Measurements from ENCODE around the gene BEAN1.

The BEAN1 gene, protein sequence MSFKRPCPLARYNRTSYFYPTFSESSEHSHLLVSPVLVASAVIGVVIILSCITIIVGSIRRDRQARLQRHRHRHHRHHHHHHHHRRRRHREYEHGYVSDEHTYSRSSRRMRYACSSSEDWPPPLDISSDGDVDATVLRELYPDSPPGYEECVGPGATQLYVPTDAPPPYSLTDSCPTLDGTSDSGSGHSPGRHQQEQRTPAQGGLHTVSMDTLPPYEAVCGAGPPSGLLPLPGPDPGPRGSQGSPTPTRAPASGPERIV

DNA sequence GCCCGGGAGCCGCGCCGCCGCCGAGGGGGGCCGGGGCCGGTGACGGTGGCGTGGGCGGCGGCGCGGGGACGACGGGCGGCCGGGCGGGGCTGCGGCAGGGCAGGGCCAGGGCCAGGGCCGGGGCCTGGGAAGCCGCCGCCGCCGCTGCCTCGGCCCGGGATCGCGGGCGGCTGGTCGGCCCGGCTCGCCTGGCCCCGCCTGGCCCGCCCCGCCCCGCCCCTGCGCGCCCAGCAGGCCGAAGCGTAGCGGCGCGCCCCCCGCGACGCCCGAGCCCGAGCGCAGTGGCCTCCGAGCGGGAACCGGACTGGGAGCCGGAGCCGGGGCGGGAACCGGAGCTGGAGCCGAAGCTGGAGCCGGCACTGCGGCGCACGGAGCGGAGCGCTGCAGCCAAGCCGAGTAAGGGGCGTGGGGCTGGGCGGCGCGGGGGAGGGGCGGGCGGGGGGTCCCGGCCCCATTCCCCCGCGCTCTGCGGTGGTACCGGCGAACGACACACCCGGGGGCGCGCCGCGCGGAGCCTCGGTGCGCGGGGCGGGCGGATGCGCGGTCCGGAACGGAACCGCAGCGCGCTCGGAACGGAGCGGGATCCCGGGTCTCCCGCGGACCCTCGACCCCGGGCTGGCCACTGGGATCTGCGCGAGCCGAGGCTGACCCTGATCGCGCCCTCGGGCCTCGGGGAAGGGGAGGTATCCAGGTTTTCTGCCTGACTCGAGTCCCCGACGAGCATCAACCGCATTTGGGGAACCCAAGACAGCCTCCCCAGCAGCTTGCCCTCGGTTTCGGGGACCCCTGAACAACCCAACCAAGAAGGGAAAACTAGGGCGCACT is at the start of gene BEAN1:
Gene BEAN1, plus strand, starts transcription at position 260 of the 825 bp plus-strand sequence. CDS start 10,382 bp downstream, outside the sequence.
- in situ Hi-C loops (cut with MboI; ENCODE audit: low sequenced_read_pairs), result no loop called here

- in situ Hi-C loops (cut with MboI; ENCODE audit: low sequenced_read_pairs), result no loop called here
These were observed 49.8 kb upstream of the BEAN1 start for GRCh38 chr16:66377324-66377723.

DNA sequence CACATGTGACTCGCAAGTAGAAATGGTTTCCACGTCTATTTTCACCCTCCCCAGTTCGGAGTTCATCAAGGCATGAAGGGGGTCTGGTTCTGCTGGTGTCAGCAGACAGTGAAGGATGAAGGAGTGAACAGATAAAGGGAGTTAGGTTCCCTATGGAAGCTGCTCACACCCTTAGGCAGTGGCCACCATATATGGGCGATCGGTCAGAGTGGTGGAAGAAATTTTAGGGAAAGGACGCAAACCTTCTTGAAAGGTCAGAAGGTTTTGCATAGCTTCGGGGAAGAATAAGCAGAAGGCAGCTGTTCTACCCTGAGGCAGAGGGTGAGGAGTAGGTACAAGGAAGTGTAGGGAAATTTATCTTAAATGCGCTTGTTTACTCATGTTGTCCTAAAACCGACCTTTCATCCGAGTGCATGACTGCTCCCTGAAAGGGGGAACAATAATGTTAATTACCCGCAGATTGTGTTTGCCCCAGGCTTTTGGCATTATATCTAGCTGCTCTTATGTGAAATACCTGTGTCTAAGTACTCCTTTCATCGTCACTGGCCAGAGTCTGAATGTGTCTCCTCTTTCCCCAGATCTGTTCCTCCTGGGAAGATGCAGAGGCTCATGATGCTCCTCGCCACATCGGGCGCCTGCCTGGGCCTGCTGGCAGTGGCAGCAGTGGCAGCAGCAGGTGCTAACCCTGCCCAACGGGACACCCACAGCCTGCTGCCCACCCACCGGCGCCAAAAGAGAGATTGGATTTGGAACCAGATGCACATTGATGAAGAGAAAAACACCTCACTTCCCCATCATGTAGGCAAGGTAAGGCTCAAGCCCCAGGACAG is 48.1 kb upstream of the BEAN1 start:
- in situ Hi-C loops (cut with MboI; ENCODE audit: low sequenced_read_pairs), result no loop called here

GRCh38 chr16:66379571-66379941 is 47.5 kb upstream of the BEAN1 start:
- in situ Hi-C loops (cut with MboI; ENCODE audit: low sequenced_read_pairs), result no loop called here

GRCh38 chr16:66380421-66380820 is 46.7 kb upstream of the BEAN1 start:
- in situ Hi-C loops (cut with MboI; ENCODE audit: low sequenced_read_pairs), result no loop called here

- in situ Hi-C loops (cut with MboI; ENCODE audit: low sequenced_read_pairs), result no loop called here
These were observed 45.4 kb upstream of the BEAN1 start for GRCh38 chr16:66381585-66382170.

- in situ Hi-C loops (cut with MboI; ENCODE audit: low sequenced_read_pairs), result no loop called here
These were observed 44.7 kb upstream of the BEAN1 start for GRCh38 chr16:66382171-66382965.

DNA sequence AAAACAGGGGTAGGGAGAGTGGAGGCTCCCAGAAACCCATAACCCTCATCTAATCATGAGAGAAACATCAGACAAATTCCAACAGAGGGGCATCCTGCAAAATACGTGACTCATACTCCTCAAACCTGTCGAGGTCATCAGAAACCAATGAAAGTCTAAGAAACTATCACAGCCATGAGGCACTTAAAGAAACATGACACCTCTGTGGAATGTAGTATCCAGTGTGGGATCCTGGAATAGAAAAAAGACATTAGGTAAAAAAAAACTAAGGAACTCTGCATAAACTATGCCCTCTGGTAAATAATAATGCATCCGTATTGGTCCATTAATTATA is 44.2 kb upstream of the BEAN1 start:
- in situ Hi-C loops (cut with MboI; ENCODE audit: low sequenced_read_pairs), result no loop called here

GRCh38 chr16:66383551-66383950 is 43.5 kb upstream of the BEAN1 start:
- in situ Hi-C loops (cut with MboI; ENCODE audit: low sequenced_read_pairs), result no loop called here

GRCh38 chr16:66385415-66385814 is 41.7 kb upstream of the BEAN1 start:
- in situ Hi-C loops (cut with MboI; ENCODE audit: low sequenced_read_pairs), result no loop called here

DNA sequence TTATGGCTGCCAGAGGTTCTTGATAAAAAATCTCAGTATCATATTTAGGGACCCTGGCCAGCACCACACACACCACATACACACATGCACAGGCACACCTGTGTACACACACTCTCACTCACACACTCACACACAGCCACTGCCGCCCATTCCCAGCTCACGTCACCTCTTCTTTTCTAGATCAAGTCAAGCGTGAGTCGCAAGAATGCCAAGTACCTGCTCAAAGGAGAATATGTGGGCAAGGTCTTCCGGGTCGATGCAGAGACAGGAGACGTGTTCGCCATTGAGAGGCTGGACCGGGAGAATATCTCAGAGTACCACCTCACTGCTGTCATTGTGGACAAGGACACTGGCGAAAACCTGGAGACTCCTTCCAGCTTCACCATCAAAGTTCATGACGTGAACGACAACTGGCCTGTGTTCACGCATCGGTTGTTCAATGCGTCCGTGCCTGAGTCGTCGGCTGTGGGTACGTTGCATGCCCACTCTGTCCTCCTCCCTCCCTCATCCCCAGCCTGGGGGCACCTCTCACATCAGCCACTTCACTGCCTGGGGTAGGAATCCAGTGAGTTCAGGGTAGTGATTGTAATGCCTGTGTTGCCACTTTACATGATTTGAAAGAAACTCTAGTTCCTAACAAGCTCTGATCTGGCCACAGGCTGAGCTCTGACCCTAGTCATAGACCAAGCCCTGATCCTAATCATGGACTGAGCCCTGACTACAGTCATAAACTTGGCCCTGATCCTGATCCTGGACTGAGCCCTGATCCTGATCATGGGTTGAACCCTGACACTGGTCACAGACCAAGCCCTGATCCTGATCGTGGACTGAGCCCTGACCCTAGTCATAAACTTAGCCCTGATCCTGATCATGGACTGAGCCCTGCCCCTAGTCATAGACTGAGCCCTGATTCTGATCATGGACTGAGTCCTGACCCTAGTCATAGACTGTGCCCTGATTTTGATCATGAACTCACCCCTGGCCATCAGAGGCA is 40.2 kb upstream of the BEAN1 start:
- in situ Hi-C loops (cut with MboI; ENCODE audit: low sequenced_read_pairs), result no loop called here

DNA sequence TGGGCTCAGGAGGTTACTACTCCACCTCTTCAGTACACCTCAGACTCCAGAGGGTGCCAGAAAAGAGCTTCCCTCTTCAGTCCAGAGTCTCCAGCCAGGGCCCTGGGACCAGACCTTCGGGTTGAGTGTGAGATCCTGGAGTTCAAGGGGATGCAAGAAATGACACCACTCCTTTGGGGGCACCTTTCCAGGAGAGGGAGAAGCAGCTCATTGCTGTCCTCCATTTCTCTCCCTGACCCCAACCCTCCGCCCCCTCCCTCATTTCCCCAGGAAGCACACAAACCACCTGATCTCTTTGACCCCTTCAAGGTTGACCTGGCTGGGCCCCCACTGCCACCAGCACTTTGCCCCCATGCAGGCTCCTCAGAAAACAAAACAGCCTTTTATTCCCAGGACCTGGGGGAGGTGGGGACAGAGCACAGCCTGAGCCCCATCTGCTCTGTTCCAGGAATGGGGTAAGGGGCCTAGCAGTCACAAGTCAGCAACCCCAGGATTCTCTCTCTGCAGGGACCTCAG is 39.2 kb upstream of the BEAN1 start:
- in situ Hi-C loops (cut with MboI; ENCODE audit: low sequenced_read_pairs), result no loop called here

DNA sequence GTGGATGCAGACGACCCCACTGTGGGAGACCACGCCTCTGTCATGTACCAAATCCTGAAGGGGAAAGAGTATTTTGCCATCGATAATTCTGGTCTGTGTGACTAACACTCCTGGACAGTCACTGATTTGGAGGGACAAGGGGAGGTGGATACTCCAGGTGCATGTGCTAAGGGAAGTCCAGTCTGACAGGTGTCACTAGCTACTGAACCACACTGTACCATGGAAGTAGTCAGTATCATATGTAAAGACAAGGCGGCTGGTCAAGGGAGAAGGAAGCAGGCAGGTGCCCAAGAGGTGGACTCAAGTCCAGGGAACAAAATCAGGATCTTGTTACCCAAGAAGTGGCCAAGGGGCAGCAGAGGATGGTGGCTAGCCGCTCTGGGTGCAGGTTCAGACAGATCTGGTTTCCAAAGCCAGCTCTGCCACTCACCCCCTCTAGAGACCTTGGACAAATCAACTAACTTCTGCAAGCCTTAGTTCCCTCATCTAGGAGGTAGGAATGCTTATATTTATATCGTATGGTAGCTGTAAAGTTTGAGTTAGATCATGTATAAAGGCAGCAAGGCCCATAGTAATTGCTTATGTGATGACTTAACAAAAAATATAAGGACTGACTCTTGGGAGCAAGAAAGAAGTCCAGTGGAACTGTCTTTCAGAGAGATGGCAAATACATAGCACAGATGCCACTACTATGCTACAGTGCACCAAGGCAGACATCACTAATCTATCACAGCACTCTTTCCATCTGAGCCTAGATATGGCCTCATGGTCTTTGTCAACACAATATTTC is 38.5 kb upstream of the BEAN1 start:
- in situ Hi-C loops (cut with MboI; ENCODE audit: low sequenced_read_pairs), result no loop called here

DNA sequence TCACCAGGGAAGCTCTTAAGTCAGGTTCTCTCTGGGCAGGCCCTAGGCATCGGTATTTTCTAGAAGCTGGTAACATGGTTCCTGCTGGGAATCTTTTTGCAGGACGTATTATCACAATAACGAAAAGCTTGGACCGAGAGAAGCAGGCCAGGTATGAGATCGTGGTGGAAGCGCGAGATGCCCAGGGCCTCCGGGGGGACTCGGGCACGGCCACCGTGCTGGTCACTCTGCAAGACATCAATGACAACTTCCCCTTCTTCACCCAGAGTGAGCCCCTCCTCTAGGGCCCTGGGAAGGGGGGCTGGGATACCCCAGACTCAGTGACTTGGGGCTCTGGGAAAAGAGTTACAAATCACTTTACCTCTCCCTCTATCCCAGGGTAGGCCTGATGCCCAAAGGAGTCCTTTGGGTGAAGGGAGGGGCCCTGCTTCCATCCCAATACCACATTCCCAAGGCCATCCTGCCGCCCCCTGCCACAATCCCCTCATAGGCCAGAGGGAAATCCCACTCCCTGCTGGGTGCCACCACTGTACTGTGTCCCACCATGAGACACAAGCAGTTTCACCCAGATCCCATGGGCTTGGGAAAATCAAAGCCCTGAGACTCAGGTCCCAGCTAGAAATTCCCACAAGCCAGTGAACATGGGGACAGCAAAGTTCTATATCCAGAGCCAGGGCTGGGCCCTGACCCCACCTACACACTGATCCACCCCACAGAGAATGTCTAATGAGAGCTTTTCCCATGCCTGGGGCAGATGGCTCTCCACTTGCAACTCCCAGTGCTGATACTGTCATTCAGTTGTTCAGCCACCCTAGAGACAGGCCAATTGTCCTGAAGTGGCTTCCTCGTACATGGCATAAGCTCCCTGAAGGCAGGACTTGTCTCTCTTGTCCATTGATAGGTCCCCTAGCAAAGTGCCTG is 37.6 kb upstream of the BEAN1 start:
- in situ Hi-C loops (cut with MboI; ENCODE audit: low sequenced_read_pairs), result no loop called here

- in situ Hi-C loops (cut with MboI; ENCODE audit: low sequenced_read_pairs), result no loop called here
These were observed 36.6 kb upstream of the BEAN1 start for GRCh38 chr16:66390346-66391108.
